Stimulated activated CD8-positive, alpha-beta memory T cell treated with anti-CD3 and anti-CD28 coated beads, Interleukin-15, amount 100 ng/mL, for 24 hours (primary cell): ENCODE results near the gene PTPN2.
A peak's percentile ranks its signal among the peaks of the same experiment; 100 is the strongest.
"Not testable (repeated sequence)": the region's sequence is repeated elsewhere in the genome, so short reads cannot be mapped to it uniquely, and the experiment has no call there.

ENCODE experiments used
- DNase-seq: peaks from one replicate; pipeline ENCODE4 v3.0.0-alpha.2; 2020; ENCODE audit warnings: low read depth

Gene PTPN2

GRCh38 chr18:12883684-12884405, at the start of gene PTPN2:
TSS of gene PTPN2 (minus strand) at chr18:12884237. CDS start at chr18:12884141, 96 bp downstream.
- DNase-seq, result peak; percentile 77

GRCh38 chr18:12933327-12933726, 49.3 kb upstream of the PTPN2 start:
- no peak for DNase-seq

GRCh38 chr18:12930908-12931307, 46.9 kb upstream of the PTPN2 start:
- DNase-seq, result no peak

- no peak for DNase-seq
These were observed 46.3 kb upstream of the PTPN2 start for GRCh38 chr18:12930376-12930775.

GRCh38 chr18:12929477-12930083, 45.5 kb upstream of the PTPN2 start:
- no peak for DNase-seq

- no peak for DNase-seq
These were observed 44.6 kb upstream of the PTPN2 start for GRCh38 chr18:12928641-12929040.

GRCh38 chr18:12928206-12928605, 44.2 kb upstream of the PTPN2 start:
- DNase-seq, result no peak

GRCh38 chr18:12924616-12925015, 40.6 kb upstream of the PTPN2 start:
- no peak for DNase-seq

- DNase-seq, result no peak
These were observed 38.2 kb upstream of the PTPN2 start for GRCh38 chr18:12922266-12922665.

- DNase-seq, result no peak
These were observed 37.1 kb upstream of the PTPN2 start for GRCh38 chr18:12921178-12921577.

GRCh38 chr18:12911929-12912703, 28.1 kb upstream of the PTPN2 start:
- no peak for DNase-seq

- peak; percentile 37 for DNase-seq
These were observed 27.2 kb upstream of the PTPN2 start for GRCh38 chr18:12911025-12911928.

GRCh38 chr18:12908706-12909105, 24.7 kb upstream of the PTPN2 start:
- DNase-seq, result no peak

- DNase-seq, result no peak
These were observed 23.4 kb upstream of the PTPN2 start for GRCh38 chr18:12907258-12907925.

- no peak for DNase-seq
These were observed 22.7 kb upstream of the PTPN2 start for GRCh38 chr18:12906773-12907172.

- no peak for DNase-seq
These were observed 22.1 kb upstream of the PTPN2 start for GRCh38 chr18:12906119-12906518.

- DNase-seq, result no peak
These were observed 20.0 kb upstream of the PTPN2 start for GRCh38 chr18:12904012-12904516.

- not testable (repeated sequence) for DNase-seq
These were observed 17.2 kb upstream of the PTPN2 start for GRCh38 chr18:12901208-12901607.

- DNase-seq, result not testable (repeated sequence)
These were observed 12.8 kb upstream of the PTPN2 start for GRCh38 chr18:12896784-12897333.

- DNase-seq, result no peak
These were observed 11.6 kb upstream of the PTPN2 start for GRCh38 chr18:12895626-12896025.

GRCh38 chr18:12895014-12895413, 11.0 kb upstream of the PTPN2 start:
- DNase-seq, result no peak
